Astrocyte (in vitro differentiated cells and primary cell): ENCODE measurements around the gene RNLS. TPM values are rescaled to one million over a fixed set of nuclear protein-coding genes. Genes with fewer than 3 reads are reported as not detected.
"Not testable (repeated sequence)": the region's sequence is repeated elsewhere in the genome, so short reads cannot be mapped to it uniquely, and the experiment has no call there.

ENCODE experiments used
- DNase-seq: peaks from one replicate; pipeline ENCODE4 v3.0.0-alpha.2; 2010; ENCODE audit warnings: low read depth
- FAIRE-seq: peaks from 2 replicates; lab custom pipeline; 2011; peaks lifted over from hg19 to GRCh38; lab: Jason Lieb, UNC
- H2AFZ ChIP-seq: 2 replicates; pipeline ENCODE4 v1.6.0; 2012; ENCODE audit warnings: low read depth, low read length, inconsistent platforms
- H3K27ac ChIP-seq: 2 replicates; pipeline ENCODE4 v1.5.1; 2011; ENCODE audit warnings: low read depth, low read length, inconsistent platforms
- H3K27me3 ChIP-seq: 2 replicates; pipeline ENCODE4 v1.6.0; 2011; ENCODE audit warnings: low read length, inconsistent platforms; ENCODE audit not compliant: insufficient read depth
- H3K36me3 ChIP-seq: 2 replicates; pipeline ENCODE4 v1.5.1; 2011; ENCODE audit warnings: low read length, inconsistent platforms; ENCODE audit not compliant: insufficient read depth
- H3K4me1 ChIP-seq: 2 replicates; pipeline ENCODE4 v1.5.1; 2011; ENCODE audit warnings: low read length, inconsistent platforms; ENCODE audit not compliant: insufficient read depth
- H3K4me2 ChIP-seq: 2 replicates; pipeline ENCODE4 v1.6.0; 2012; ENCODE audit warnings: low read length, inconsistent platforms
- H3K4me3 ChIP-seq: 2 replicates; pipeline ENCODE4 v1.5.1; 2011; ENCODE audit warnings: low read depth, mild to moderate bottlenecking, low read length, inconsistent platforms; ENCODE audit not compliant: insufficient read depth
- H3K79me2 ChIP-seq: 2 replicates; pipeline ENCODE4 v1.6.0; 2012; ENCODE audit warnings: mild to moderate bottlenecking, low read length, inconsistent platforms; ENCODE audit not compliant: insufficient read depth
- H3K9ac ChIP-seq: 2 replicates; pipeline ENCODE4 v1.6.0; 2012; ENCODE audit warnings: mild to moderate bottlenecking, low read length, inconsistent platforms
- H3K9me3 ChIP-seq: 2 replicates; pipeline ENCODE4 v1.5.1; 2012; ENCODE audit warnings: low read depth, mild to moderate bottlenecking, low read length, inconsistent platforms; ENCODE audit not compliant: insufficient read depth
- H4K20me1 ChIP-seq: 2 replicates; pipeline ENCODE4 v1.6.0; 2012; ENCODE audit warnings: low read length, inconsistent platforms; ENCODE audit not compliant: insufficient read depth
- H3K27ac Mint-ChIP-seq: one replicate; pipeline ENCODE4 v1.8.0; 2021; ENCODE audit warnings: mild to moderate bottlenecking, mixed read lengths; ENCODE audit not compliant: unreplicated experiment
- H3K27me3 Mint-ChIP-seq: one replicate; pipeline ENCODE4 v1.8.0; 2021; ENCODE audit warnings: low read depth, mixed read lengths; ENCODE audit not compliant: unreplicated experiment
- H3K36me3 Mint-ChIP-seq: one replicate; pipeline ENCODE4 v1.8.0; 2021; ENCODE audit warnings: low read depth, mixed read lengths; ENCODE audit not compliant: unreplicated experiment
- H3K4me1 Mint-ChIP-seq: one replicate; pipeline ENCODE4 v1.8.0; 2021; ENCODE audit warnings: low read depth, mixed read lengths; ENCODE audit not compliant: unreplicated experiment
- H3K4me3 Mint-ChIP-seq: one replicate; pipeline ENCODE4 v1.8.0; 2021; ENCODE audit warnings: mild to moderate bottlenecking, moderate library complexity, mixed read lengths; ENCODE audit not compliant: unreplicated experiment
- H3K9me3 Mint-ChIP-seq: one replicate; pipeline ENCODE4 v1.8.0; 2021; ENCODE audit warnings: mild to moderate bottlenecking, mixed read lengths; ENCODE audit not compliant: unreplicated experiment
- CTCF ChIP-seq: IDR thresholded peaks from 2 replicates; pipeline ENCODE4 v1.5.1; 2011; ENCODE audit warnings: low read depth, mild to moderate bottlenecking, inconsistent platforms, low read length, moderate library complexity; ENCODE audit not compliant: insufficient read depth
- EZH2 ChIP-seq: IDR thresholded peaks from 2 replicates; pipeline ENCODE4 v1.6.1; 2012; ENCODE audit warnings: mild to moderate bottlenecking, low read length, inconsistent platforms; ENCODE audit not compliant: insufficient read depth
- total RNA-seq: library from RNA; stranded (reverse); gene quantifications from 2 replicates; pipeline ENCODE4 v1.2.1, GENCODE V29; 2021

The RNLS gene
- total RNA-seq, 1 donor from 2014 or later, result 6.9 TPM

GRCh38 chr10:88278912-88279311 lies 304.2 kb downstream of the RNLS start:
- Histone ChIP-seq H4K20me1 (no peaks in the 10 kb centered on the region), H3K9me3 (no peaks in the 10 kb centered on the region), H3K27ac (no peak overlapping the region), H3K36me3 (no peaks in the 10 kb centered on the region), H3K27me3 (no peaks in the 10 kb centered on the region), H3K4me2 (no peak overlapping the region), H3K79me2 (no peaks in the 10 kb centered on the region), H3K4me1 (peaks cover 39% of the 10 kb centered on the region), H3K4me3 (no peak overlapping the region), H2AFZ (no peak overlapping the region), H3K9ac (no peak overlapping the region)
- Mint-ChIP-seq H3K27me3 (no peaks in the 10 kb centered on the region), H3K36me3 (no peaks in the 10 kb centered on the region), H3K9me3 (no peaks in the 10 kb centered on the region), H3K4me1 (peaks cover 39% of the 10 kb centered on the region), H3K4me3 (no peak overlapping the region), H3K27ac (peak overlapping the region; percentile 13)
- no peak for FAIRE-seq
- DNase-seq, result peak; percentile 63
- TF ChIP-seq EZH2 (no peak), CTCF (no peak)

- not testable (repeated sequence) for H3K4me3 Mint-ChIP-seq, H3K27me3 Mint-ChIP-seq
These were observed 306.2 kb downstream of the RNLS start for GRCh38 chr10:88276945-88277344.

GRCh38 chr10:88274286-88274685 lies 308.8 kb downstream of the RNLS start:
- DNase-seq (no peak), FAIRE-seq (no peak)
- Mint-ChIP-seq H3K36me3 (no peaks in the 10 kb centered on the region), H3K27ac (no peak overlapping the region), H3K4me3 (no peak overlapping the region), H3K4me1 (peaks cover 25% of the 10 kb centered on the region), H3K27me3 (no peaks in the 10 kb centered on the region), H3K9me3 (no peaks in the 10 kb centered on the region)
- Histone ChIP-seq H3K4me1 (peaks cover 33% of the 10 kb centered on the region), H2AFZ (no peak overlapping the region), H3K4me2 (no peak overlapping the region), H3K4me3 (no peak overlapping the region), H3K79me2 (no peaks in the 10 kb centered on the region), H3K36me3 (no peaks in the 10 kb centered on the region), H3K27me3 (no peaks in the 10 kb centered on the region), H3K9me3 (no peaks in the 10 kb centered on the region), H3K9ac (no peak overlapping the region), H4K20me1 (no peaks in the 10 kb centered on the region), H3K27ac (no peak overlapping the region)
- TF ChIP-seq EZH2 (no peak), CTCF (no peak)

More at GRCh38 chr10:88276945-88277344, 306.2 kb downstream of the RNLS start:
- H3K36me3 ChIP-seq, H3K27ac ChIP-seq, H2AFZ ChIP-seq, H3K27ac Mint-ChIP-seq, H3K4me2 ChIP-seq, H4K20me1 ChIP-seq, H3K9me3 Mint-ChIP-seq, H3K36me3 Mint-ChIP-seq, H3K9me3 ChIP-seq, H3K9ac ChIP-seq, FAIRE-seq, DNase-seq, H3K79me2 ChIP-seq, H3K4me3 ChIP-seq, H3K27me3 ChIP-seq: not testable (repeated sequence)
- H3K4me1 ChIP-seq, result peaks cover 34% of the 10 kb centered on the region
- H3K4me1 Mint-ChIP-seq, result peaks cover 32% of the 10 kb centered on the region
